ENCODE data around the gene C9orf50.

- TF ChIP-seq ZNF384 (IDR thresholded peaks at IDR 0.05) (no peak), ELF4 (IDR thresholded peaks at IDR 0.05) (no peak), SUZ12 (IDR thresholded peaks at IDR 0.05) (no peak), L3MBTL2 (conservative IDR thresholded peaks at IDR 0.05) (no peak), BHLHE40 (IDR thresholded peaks at IDR 0.05; ENCODE audit: borderline replicate concordance) (no peak), ARNT (IDR thresholded peaks at IDR 0.05) (no peak), FOXK2 (IDR thresholded peaks at IDR 0.05) (no peak), FOXM1 (IDR thresholded peaks at IDR 0.05; ENCODE audit: borderline replicate concordance) (no peak), FOXA1 (IDR thresholded peaks at IDR 0.05) (no peak), SP1 (IDR thresholded peaks at IDR 0.05) (no peak)
These were observed 8.8 kb downstream of the C9orf50 start for GRCh38 chr9:129612123-129612522.
